HepG2 (cell line): ENCODE measurements around the gene DSCAM. TPM values are rescaled to one million over a fixed set of nuclear protein-coding genes. Genes with fewer than 3 reads are reported as not detected.

Source experiments
- ATAC-seq: fragments of 200-7000 bp; cut with Tn5 transposase; 3 replicates; pipeline ENCODE4 v1.9.1; 2020; ENCODE audit warnings: mild to moderate bottlenecking, moderate library complexity
- BruUV-seq: library from RNA; stranded (reverse); fragments of 400-500 nt; replicated peaks from 2 replicates; lab custom pipeline; 2021; lab: Mats Ljungman, UMichigan
- CTCF ChIA-PET: fragments of 300-600 bp; formaldehyde crosslinking; extraction: SDS; loops from one replicate; lab custom pipeline; 2021; ENCODE audit warnings: low total read pairs, inconsistent platforms, low intra/inter-chr PET ratio; lab: Yijun Ruan, JAX
- POLR2A ChIA-PET: fragments of 350-600 bp; sonication (Branson Sonifier 250); formaldehyde crosslinking; loops from one replicate; lab custom pipeline; 2020; ENCODE audit warnings: antibody characterized with exemption, inconsistent platforms; lab: Yijun Ruan, JAX
- DNase-seq: peaks from one replicate; pipeline ENCODE4 v3.0.0-alpha.2; 2015; ENCODE audit warnings: low spot score
- FAIRE-seq: peaks from 3 replicates; lab custom pipeline; 2011; peaks lifted over from hg19 to GRCh38; lab: Jason Lieb, UNC
- H2AFZ ChIP-seq: one replicate; pipeline ENCODE4 v1.6.1; 2011; ENCODE audit warnings: low read length, inconsistent platforms
- H3K27ac ChIP-seq: fragments of 300-600 bp; 3 replicates; pipeline ENCODE4 v1.8.0; 2011; ENCODE audit warnings: mixed run types, mild to moderate bottlenecking, mixed read lengths, low read length, inconsistent platforms; ENCODE audit not compliant: insufficient read depth; ENCODE audit errors: extremely low read length
- H3K27me3 ChIP-seq, 2 experiments: fragments of 200-600 bp in 1 of 2; 2 replicates in 1 of 2; 3 replicates in 1 of 2; pipeline versions ENCODE4 v1.6.0 to v1.8.0; 2011; ENCODE audit warnings: low read length in 2 of 2, mild to moderate bottlenecking in 2 of 2, moderate library complexity in 2 of 2, inconsistent platforms in 1 of 2; ENCODE audit not compliant: insufficient read depth in 2 of 2, control insufficient read depth in 1 of 2
- H3K36me3 ChIP-seq, 2 experiments: fragments of 200-600 bp in 1 of 2; replicated peaks in 1 of 2; 2 replicates in 1 of 2; 3 replicates in 1 of 2; pipeline versions ENCODE4 v1.5.1 to v1.8.0; 2011; ENCODE audit warnings: low read length in 2 of 2, inconsistent platforms in 1 of 2; ENCODE audit not compliant: insufficient read depth in 2 of 2, control insufficient read depth in 1 of 2
- H3K4me1 ChIP-seq: 2 replicates; pipeline ENCODE4 v1.5.1; 2012; ENCODE audit warnings: low read length, inconsistent platforms; ENCODE audit not compliant: insufficient read depth
- H3K4me2 ChIP-seq: 2 replicates; pipeline ENCODE4 v1.6.0; 2011; ENCODE audit warnings: low read depth, low read length, inconsistent platforms
- H3K4me3 ChIP-seq, 3 experiments: fragments of 200-600 bp in 1 of 3; sonication (generic), shearing (Covaris generic) in 1 of 3; replicated peaks in 1 of 3; 2 replicates each; pipeline ENCODE4 v1.5.1; 2011 to 2016; ENCODE audit warnings: low read length in 3 of 3, inconsistent platforms in 2 of 3, low read depth in 2 of 3, mild to moderate bottlenecking in 2 of 3, control low read depth in 1 of 3, mixed read lengths in 1 of 3; ENCODE audit not compliant: insufficient read depth in 1 of 3
- H3K79me2 ChIP-seq: one replicate; pipeline ENCODE4 v1.6.1; 2011; ENCODE audit warnings: low read length, inconsistent platforms; ENCODE audit not compliant: insufficient read depth
- H3K9ac ChIP-seq: 2 replicates; pipeline ENCODE4 v1.6.0; 2011; ENCODE audit warnings: mild to moderate bottlenecking, low read depth, low read length, inconsistent platforms; ENCODE audit not compliant: insufficient read depth
- H3K9me3 ChIP-seq: 2 replicates; pipeline ENCODE4 v1.5.1; 2012; ENCODE audit warnings: mild to moderate bottlenecking, low read length
- H4K20me1 ChIP-seq: 2 replicates; pipeline ENCODE4 v1.6.0; 2011; ENCODE audit warnings: inconsistent platforms, mild to moderate bottlenecking, low read length, moderate library complexity; ENCODE audit not compliant: insufficient read depth
- KDM1A ChIP-seq: IDR thresholded peaks from 2 replicates; pipeline ENCODE4 v1.6.1; 2016; ENCODE audit warnings: missing compliant biosample characterization
- MATR3 ChIP-seq: sonication (generic); formaldehyde crosslinking; IDR thresholded peaks from 2 replicates; pipeline ENCODE4 v1.4.0; 2020; ENCODE audit warnings: missing genetic modification reagents
- SSRP1 ChIP-seq: IDR thresholded peaks from 2 replicates; pipeline ENCODE4 v1.6.1; 2016; ENCODE audit warnings: control low read depth
- TBL1XR1 ChIP-seq: fragments of 150-350 bp; IDR thresholded peaks from 2 replicates; pipeline ENCODE4 v1.6.1; 2014; ENCODE audit warnings: borderline replicate concordance, low read length; ENCODE audit not compliant: partially characterized antibody
- TGIF2 ChIP-seq: IDR thresholded peaks from 2 replicates; pipeline ENCODE4 v1.6.1; 2016; ENCODE audit warnings: control low read depth, missing compliant biosample characterization
- ZKSCAN5 ChIP-seq: sonication (generic); formaldehyde crosslinking; IDR thresholded peaks from 2 replicates; pipeline ENCODE4 v1.5.1; 2020; ENCODE audit warnings: mild to moderate bottlenecking, missing genetic modification reagents
- ZMAT3 ChIP-seq: sonication (generic); formaldehyde crosslinking; conservative IDR thresholded peaks from 2 replicates; pipeline ENCODE4 v1.7.0; 2021; ENCODE audit warnings: missing genetic modification reagents
- ZNF296 ChIP-seq: sonication (generic); formaldehyde crosslinking; conservative IDR thresholded peaks from 2 replicates; pipeline ENCODE4 v1.5.0; 2020; ENCODE audit warnings: mild to moderate bottlenecking, missing genetic modification reagents
- ZNF546 ChIP-seq: sonication (generic); formaldehyde crosslinking; conservative IDR thresholded peaks from 2 replicates; pipeline ENCODE4 v1.8.1; 2023; ENCODE audit warnings: mild to moderate bottlenecking, missing genetic modification reagents
- ZNF629 ChIP-seq: sonication (generic); formaldehyde crosslinking; conservative IDR thresholded peaks from 2 replicates; pipeline ENCODE4 v1.5.0; 2020; ENCODE audit warnings: missing genetic modification reagents
- ZNF7 ChIP-seq: IDR thresholded peaks from 2 replicates; pipeline ENCODE4 v1.6.1; 2016; ENCODE audit warnings: missing biosample characterization, missing genetic modification reagents
- ZNF703 ChIP-seq: sonication (generic); formaldehyde crosslinking; IDR thresholded peaks from 2 replicates; pipeline ENCODE4 v1.5.1; 2020; ENCODE audit warnings: missing genetic modification reagents, mild to moderate bottlenecking, moderate library complexity, borderline replicate concordance
- ZNF777 ChIP-seq: sonication (generic); formaldehyde crosslinking; IDR thresholded peaks from 2 replicates; pipeline ENCODE4 v1.4.0; 2020; ENCODE audit warnings: missing genetic modification reagents
- WGBS: methylation state at CpG from one replicate; pipeline ENCODE4 v1.1.6; 2017; ENCODE audit warnings: low lambda C conversion rate; 5-methylcytosine and 5-hydroxymethylcytosine counted together
- in situ Hi-C: cut with HindIII; loops from 2 replicates; pipeline ENCODE4 v1.10.0; 2017; ENCODE audit warnings: low pct_unique_long_range_greater_than_20kb; ENCODE audit not compliant: extremely low pct_ligation_motif_present
- intact Hi-C: fragments of 100-400 bp; cut with micrococcal nuclease; formaldehyde crosslinking; loops from one replicate; pipeline ENCODE4 v1.10.0; 2022; ENCODE audit not compliant: unreplicated experiment
- polyA plus RNA-seq, 8 experiments: library from polyadenylated mRNA; depleted of rRNA in 3 of 8; stranded (reverse) in 7 of 8; unstranded in 1 of 8; fragments of >200 nt; fragmentation: Illumina TruSeq in 4 of 8; extraction: Trizol in 4 of 8; gene quantifications; 2 replicates each; pipeline versions ENCODE4 v1.2.1 to v1.2.3, GENCODE V29; 2011 to 2016; ENCODE audit warnings: low read depth in 4 of 8, missing spikeins in 1 of 8, mixed read lengths in 1 of 8; ENCODE audit not compliant: insufficient read depth in 1 of 8
- total RNA-seq, 5 experiments: library from RNA; depleted of rRNA; stranded (reverse); fragments of >200 nt; fragmentation: Illumina TruSeq; extraction: Trizol; gene quantifications; 2 replicates each; pipeline ENCODE4 v1.2.3, GENCODE V29; 2016; ENCODE audit warnings: low read depth in 1 of 5
- TF ChIP-seq, protein P1 (sequence below): sonication (generic); formaldehyde crosslinking; IDR thresholded peaks from 2 replicates; pipeline ENCODE4 v1.4.0; 2020; ENCODE audit warnings: low read depth, mild to moderate bottlenecking, missing genetic modification reagents
- TF ChIP-seq, protein P2 (sequence below): sonication (generic); formaldehyde crosslinking; IDR thresholded peaks from 2 replicates; pipeline ENCODE4 v1.4.0; 2020; ENCODE audit warnings: missing genetic modification reagents
- TF ChIP-seq, protein P3 (sequence below): IDR thresholded peaks from 2 replicates; pipeline ENCODE4 v1.6.1; 2012; ENCODE audit warnings: inconsistent platforms
- TF ChIP-seq, protein P4 (sequence below): IDR thresholded peaks from 2 replicates; pipeline ENCODE4 v1.6.1; 2016; ENCODE audit warnings: missing compliant biosample characterization, missing genetic modification reagents, borderline replicate concordance

Gene DSCAM
- total and polyA plus RNA-seq, 2 of the 13 experiments (the other 11 are each of a cell fraction or from before 2014, with no cell fraction given): not detected

DNA sequence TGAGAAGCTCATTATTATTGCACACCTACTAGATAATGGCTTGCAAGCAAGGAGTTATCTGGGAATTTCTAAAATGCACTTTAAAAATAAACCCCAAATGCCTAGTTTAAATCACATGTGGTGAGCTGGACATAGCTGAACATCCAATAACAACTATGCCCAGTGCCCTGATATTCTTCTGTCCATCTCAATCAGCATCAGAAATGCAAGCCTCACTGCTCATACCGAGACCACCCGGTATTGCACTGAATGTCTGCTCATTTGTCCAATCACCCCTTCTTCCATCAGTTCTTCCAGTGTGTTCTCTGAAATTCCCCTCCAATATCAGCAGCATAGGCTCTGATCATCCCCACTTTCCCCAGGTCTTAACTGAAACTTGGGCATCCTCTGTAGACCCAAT is 383.8 kb downstream of the DSCAM start:
- in situ Hi-C loops (loop anchor here (25.0 kb wide), 1 partner anchor 599 kb away; no protein-coding TSS in a partner anchor), intact Hi-C loops (no loop called here)
- H3K4me2 ChIP-seq: no peak overlapping the region
- WGBS: 5% methylated on average over 2 of the region's 2 CpGs
- H3K4me1 ChIP-seq: no peaks in the 10 kb centered on the region
- no peak for ATAC-seq
- H3K9ac ChIP-seq: no peak overlapping the region
- TF ChIP-seq ZNF703 (CRISPR knock-in tag): no peak
- TF ChIP-seq, protein P1, sequence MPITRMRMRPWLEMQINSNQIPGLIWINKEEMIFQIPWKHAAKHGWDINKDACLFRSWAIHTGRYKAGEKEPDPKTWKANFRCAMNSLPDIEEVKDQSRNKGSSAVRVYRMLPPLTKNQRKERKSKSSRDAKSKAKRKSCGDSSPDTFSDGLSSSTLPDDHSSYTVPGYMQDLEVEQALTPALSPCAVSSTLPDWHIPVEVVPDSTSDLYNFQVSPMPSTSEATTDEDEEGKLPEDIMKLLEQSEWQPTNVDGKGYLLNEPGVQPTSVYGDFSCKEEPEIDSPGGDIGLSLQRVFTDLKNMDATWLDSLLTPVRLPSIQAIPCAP (CRISPR knock-in tag): no peak
- no peak for TF ChIP-seq ZNF546 (CRISPR knock-in tag)
- TF ChIP-seq, all 625 proteins: peak for 0
- H2AFZ ChIP-seq: no peak overlapping the region
- no peak overlapping the region for H3K27ac ChIP-seq
- FAIRE-seq (no peak), DNase-seq (no peak)
- no peak overlapping the region for H3K4me3 ChIP-seq
- ChIA-PET POLR2A (no interaction called here), CTCF (no interaction called here)
- H3K36me3 ChIP-seq: no peaks in the 10 kb centered on the region
- peaks cover 87% of the 10 kb centered on the region for H3K9me3 ChIP-seq
- H3K27me3 ChIP-seq: no peaks in the 10 kb centered on the region
- H3K79me2 ChIP-seq: no peaks in the 10 kb centered on the region
- H4K20me1 ChIP-seq: no peaks in the 10 kb centered on the region
- BruUV-seq: no TSS peak

DNA sequence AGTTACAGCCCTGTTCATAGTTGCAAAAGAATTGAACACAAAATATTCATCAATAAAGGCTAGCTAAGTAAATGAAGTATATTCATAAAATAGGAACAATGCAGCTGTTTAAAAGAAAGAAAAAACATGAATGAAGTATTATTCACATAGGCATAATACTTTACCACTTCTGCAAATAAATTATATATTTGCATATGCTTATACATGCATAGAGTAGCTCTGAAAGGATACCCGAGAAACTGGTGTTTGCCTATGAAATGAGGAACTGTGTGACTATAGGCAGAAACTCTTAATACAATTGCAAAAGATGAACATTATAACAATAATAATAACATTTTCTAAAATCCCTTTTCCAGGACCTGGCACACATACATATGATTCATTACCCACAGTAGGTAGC is 385.9 kb downstream of the DSCAM start:
- POLR2A ChIA-PET: no interaction called here
- H3K9me3 ChIP-seq: peaks cover 94% of the 10 kb centered on the region
- no peak overlapping the region for H3K4me3 ChIP-seq
- no TSS peak for BruUV-seq
- in situ Hi-C loops: loop anchor here (25.0 kb wide), 1 partner anchor 601 kb away; no protein-coding TSS in a partner anchor
- no peak overlapping the region for H3K4me2 ChIP-seq
- H3K4me1 ChIP-seq: no peaks in the 10 kb centered on the region
- H2AFZ ChIP-seq: no peak overlapping the region
- H3K27me3 ChIP-seq: no peaks in the 10 kb centered on the region
- 4% methylated on average over 1 of the region's 1 CpG for WGBS
- no peaks in the 10 kb centered on the region for H4K20me1 ChIP-seq
- FAIRE-seq (no peak), ATAC-seq (no peak), DNase-seq (no peak)
- no peak overlapping the region for H3K9ac ChIP-seq
- no peaks in the 10 kb centered on the region for H3K36me3 ChIP-seq
- H3K27ac ChIP-seq: no peak overlapping the region
- intact Hi-C loops: no loop called here
- CTCF ChIA-PET: no interaction called here
- no peaks in the 10 kb centered on the region for H3K79me2 ChIP-seq
- no peak for TF ChIP-seq MATR3
- no peak for TF ChIP-seq SSRP1
- TF ChIP-seq, protein P2, sequence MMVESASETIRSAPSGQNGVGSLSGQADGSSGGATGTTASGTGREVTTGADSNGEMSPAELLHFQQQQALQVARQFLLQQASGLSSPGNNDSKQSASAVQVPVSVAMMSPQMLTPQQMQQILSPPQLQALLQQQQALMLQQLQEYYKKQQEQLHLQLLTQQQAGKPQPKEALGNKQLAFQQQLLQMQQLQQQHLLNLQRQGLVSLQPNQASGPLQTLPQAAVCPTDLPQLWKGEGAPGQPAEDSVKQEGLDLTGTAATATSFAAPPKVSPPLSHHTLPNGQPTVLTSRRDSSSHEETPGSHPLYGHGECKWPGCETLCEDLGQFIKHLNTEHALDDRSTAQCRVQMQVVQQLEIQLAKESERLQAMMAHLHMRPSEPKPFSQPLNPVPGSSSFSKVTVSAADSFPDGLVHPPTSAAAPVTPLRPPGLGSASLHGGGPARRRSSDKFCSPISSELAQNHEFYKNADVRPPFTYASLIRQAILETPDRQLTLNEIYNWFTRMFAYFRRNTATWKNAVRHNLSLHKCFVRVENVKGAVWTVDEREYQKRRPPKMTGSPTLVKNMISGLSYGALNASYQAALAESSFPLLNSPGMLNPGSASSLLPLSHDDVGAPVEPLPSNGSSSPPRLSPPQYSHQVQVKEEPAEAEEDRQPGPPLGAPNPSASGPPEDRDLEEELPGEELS: no peak
- TF ChIP-seq, protein P3, sequence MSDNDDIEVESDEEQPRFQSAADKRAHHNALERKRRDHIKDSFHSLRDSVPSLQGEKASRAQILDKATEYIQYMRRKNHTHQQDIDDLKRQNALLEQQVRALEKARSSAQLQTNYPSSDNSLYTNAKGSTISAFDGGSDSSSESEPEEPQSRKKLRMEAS: no peak
- TF ChIP-seq TBL1XR1: no peak
- no peak for TF ChIP-seq ZKSCAN5 (CRISPR knock-in tag)
- TF ChIP-seq ZNF777 (CRISPR knock-in tag): no peak
- TF ChIP-seq ZNF7 (CRISPR knock-in tag): no peak
- TF ChIP-seq ZNF296 (CRISPR knock-in tag): no peak
- TF ChIP-seq ZNF629 (CRISPR knock-in tag): no peak
- no peak for TF ChIP-seq TGIF2
- TF ChIP-seq, protein P4, sequence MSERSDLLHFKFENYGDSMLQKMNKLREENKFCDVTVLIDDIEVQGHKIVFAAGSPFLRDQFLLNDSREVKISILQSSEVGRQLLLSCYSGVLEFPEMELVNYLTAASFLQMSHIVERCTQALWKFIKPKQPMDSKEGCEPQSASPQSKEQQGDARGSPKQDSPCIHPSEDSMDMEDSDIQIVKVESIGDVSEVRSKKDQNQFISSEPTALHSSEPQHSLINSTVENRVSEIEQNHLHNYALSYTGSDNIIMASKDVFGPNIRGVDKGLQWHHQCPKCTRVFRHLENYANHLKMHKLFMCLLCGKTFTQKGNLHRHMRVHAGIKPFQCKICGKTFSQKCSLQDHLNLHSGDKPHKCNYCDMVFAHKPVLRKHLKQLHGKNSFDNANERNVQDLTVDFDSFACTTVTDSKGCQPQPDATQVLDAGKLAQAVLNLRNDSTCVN: no peak
- no peak for TF ChIP-seq ZMAT3 (CRISPR knock-in tag)
- TF ChIP-seq KDM1A: no peak
